Activated CD4-positive, alpha-beta T cell treated with anti-CD3 and anti-CD28 coated beads, Interleukin-2, amount 50 U/mL, for 16 hours (primary cell): ENCODE results near the gene FAM234A.
A peak's percentile ranks its signal among the peaks of the same experiment; 100 is the strongest.
"Not testable (repeated sequence)": the region's sequence is repeated elsewhere in the genome, so short reads cannot be mapped to it uniquely, and the experiment has no call there.

Source experiments
- DNase-seq: peaks from one replicate; pipeline ENCODE4 v3.0.0-alpha.2; 2020

Gene FAM234A

DNA sequence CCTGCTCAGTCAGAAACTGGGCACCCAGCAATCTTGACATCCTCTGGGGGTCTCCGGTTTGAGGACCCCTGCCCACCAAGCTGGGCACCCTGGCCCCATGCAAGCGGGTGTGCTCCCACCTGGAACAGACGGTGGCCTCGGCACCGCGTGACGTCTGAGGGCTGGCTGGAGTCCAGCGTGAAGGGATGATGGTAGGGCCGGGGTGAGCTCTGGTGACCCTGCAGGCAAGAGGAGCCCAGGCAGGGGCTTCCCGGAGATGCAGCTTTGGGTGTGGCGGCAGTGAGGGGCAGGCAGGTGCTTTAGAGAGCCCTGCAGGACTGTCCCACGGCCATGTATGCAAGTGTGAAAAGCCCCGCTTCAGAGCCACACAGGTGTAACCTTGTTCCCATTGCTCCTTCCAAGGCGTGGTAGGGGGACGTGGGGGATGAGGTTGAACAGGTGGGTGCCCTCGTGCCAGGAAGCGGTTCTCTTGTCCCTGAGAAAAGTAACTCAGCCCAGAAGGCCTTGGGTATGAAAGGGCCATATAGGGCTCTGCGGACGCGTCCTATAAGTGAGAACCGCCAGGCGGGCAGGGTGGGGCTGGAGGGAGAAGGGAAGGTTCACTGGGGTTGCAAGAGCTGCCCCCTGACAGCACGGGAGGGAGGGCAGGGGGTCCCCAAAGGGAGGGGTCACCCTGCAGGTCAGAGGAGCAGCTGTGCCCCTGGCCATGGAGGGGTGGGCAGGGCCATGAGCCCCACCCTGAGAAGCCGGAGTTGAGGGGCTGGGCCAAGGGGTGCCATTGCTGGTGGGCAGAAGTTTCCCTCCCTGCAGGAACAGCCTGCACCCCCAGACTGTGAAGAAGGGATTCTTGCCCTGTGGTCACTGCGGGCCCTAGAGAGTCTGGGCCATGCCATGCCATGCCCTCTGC lies 31.9 kb downstream of the FAM234A start:
- DNase-seq, result no peak

DNA sequence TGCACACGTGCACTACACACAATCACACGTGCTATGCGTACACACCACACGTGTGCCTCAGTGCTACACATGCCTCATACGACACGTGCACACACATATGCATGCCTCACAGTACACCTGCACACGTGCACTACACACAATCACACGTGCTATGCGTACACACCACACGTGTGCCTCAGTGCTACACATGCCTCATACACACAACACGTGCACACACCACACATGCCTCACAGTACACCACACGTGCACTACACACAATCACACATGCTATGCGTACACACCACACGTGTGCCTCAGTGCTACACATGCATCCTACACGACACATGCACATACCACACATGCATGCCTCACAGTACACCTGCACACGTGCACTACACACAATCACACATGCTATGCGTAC lies 32.9 kb downstream of the FAM234A start:
- DNase-seq, result not testable (repeated sequence)

DNA sequence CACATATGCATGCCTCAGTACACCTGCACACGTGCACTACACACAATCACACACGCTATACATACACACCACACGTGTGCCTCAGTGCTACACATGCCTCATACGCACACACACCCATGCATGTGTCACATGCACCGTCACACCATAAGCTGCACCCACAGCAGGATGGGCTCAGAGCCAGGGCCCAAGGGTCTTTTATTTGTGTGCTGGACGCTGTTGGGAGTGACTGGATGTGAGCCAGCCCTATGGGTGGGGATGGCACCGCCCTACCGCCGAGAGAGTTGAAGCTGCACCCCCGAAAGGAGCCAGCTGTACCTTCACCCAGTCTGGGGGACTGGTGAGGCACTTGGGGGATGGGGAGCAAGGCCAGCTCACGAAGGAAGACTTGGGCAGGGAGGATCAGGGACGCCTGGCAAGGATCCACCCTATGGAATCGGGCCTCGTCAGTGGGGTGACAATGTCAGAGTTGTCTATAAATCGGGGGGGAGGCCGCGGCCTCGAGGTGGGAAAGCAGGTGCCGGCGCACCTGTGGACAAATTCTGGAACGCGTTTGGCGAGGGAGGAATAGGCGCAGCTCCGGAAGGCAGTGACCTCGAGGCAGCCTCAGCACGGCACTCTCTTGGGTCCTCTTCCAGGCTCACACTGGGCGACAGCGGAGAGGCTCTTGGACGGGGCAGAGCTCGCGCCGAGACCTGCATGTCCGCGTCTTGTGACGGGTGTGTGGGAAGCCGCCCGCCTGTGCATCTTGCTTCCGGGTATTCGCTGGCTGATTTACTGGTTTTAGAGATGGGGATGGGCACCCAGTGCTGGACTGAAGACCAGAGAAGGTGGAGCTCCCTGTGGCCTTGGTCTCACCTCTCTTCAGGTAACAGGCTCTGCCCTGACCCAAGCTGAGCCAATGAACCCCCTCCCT lies 33.8 kb downstream of the FAM234A start:
- no peak for DNase-seq

DNA sequence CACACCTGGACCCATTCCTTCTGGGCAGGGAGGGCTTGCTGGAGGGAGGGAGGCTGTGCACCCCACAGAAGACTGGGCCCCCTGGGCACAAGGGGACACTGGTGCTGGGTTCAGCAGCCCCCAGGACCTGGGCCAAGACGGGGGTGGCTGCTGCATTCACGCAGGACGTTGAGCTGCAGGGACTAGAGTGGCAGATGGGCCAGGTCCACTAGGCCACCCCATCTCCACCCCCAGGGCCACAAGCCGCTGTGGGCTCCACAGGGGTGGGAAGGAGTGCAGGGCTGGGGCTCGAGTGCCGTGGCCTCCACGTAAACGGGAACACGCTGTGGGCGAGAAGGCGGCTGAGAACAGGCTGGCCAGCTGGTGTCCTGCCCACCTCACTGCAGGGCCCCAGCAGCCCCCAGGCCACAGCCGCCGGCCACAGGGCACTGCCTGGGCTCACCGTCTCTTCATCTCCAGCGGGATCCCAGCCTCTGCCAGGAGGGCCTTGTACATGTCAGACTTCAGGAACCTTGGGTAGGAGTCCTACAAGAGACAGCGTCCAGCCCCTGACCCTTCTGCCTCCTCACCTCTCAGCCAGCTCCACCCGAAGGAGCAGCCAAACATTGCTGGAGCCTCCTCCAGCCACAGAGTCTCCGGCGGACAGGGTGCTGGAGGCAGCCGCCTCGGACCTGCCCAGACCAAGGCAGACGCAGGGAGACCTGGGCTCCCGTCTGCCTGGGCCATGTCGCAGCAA lies 34.6 kb downstream of the FAM234A start:
- DNase-seq, result no peak

DNA sequence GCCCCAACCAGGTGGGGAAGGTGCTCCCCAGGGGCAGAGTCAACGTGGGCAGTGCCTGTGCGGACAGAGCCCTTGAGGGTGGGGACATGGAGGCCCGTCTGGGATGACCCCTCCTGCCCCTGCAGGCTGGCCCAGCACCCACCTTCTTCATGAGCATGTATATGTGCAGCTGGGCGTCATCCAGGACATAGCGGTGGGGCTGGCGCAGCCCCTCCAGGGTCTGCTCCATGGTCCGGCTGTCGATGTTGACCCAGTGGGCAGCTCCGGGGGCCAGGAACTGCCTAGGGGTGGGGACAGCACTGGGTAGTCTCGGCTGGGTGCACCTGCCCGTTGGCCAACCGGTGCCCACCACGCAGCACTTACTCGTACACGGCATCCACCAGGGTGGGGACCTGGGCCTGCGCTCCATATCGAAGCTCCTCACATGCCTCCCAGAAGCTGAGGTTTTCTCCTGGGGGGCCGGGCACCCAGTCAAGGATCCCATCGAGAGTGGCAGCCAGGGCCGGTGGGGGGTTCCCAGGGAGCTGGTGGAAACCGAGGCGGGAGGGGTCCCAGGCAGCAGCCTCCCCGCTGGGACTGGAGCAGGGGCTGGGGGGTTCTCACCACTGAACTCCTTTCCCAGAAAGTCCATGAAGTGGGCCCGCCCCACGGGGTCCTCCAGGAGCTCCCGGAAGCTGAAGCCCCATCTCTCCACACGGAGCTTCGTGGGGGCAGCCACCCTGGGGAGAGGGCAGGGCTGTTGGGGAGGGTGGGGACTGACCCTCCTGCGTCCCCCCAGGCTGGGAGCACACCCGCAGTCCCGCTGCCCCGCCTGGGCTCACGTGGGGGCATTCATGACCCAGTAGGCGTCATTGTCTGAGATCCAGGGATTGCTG lies 36.0 kb downstream of the FAM234A start:
- DNase-seq, result no peak

DNA sequence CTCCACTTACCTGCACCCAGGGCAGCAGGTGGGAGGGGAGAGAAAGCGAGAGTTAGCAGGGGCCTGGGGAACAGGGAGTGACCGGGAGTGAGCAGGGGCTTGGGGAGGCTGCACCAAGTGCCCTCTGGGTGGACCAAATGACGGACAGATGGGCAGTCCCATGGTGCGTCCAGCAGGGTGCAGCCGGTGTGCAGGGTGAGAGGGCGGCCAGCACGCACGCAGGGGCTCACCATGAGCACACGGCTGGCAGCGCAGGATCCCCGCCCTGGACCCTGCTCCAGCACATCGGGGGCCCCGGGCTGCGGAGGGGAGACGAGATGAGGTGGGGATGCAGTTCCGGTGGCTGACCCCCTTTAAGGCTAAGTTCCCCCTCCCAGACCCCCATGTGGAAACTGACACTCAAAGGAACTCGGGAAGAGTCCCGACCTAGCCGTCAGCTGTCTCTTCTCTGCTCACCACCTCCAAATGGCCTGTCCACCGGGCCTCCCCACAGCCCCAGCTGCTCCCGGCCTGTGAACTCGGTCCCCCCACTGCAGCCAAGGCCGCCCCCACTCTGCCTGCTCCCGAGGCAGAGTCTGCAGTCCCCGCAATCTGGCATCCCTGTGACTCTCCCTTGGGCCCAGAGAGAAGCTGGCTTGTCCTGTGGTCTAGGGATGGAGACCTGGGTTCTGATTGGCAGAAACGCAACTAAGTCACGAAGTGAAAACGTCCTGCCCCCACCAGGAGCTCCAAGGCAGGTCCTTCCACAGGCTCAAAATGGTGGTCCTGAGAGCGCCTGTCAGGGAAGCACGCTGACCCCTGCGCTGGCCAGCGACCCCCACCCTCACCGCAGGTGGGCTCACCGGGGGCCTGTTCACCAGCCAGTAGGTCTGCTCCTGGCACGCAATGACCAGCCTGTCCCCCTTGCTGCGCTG lies 38.3 kb downstream of the FAM234A start:
- DNase-seq, result no peak

DNA sequence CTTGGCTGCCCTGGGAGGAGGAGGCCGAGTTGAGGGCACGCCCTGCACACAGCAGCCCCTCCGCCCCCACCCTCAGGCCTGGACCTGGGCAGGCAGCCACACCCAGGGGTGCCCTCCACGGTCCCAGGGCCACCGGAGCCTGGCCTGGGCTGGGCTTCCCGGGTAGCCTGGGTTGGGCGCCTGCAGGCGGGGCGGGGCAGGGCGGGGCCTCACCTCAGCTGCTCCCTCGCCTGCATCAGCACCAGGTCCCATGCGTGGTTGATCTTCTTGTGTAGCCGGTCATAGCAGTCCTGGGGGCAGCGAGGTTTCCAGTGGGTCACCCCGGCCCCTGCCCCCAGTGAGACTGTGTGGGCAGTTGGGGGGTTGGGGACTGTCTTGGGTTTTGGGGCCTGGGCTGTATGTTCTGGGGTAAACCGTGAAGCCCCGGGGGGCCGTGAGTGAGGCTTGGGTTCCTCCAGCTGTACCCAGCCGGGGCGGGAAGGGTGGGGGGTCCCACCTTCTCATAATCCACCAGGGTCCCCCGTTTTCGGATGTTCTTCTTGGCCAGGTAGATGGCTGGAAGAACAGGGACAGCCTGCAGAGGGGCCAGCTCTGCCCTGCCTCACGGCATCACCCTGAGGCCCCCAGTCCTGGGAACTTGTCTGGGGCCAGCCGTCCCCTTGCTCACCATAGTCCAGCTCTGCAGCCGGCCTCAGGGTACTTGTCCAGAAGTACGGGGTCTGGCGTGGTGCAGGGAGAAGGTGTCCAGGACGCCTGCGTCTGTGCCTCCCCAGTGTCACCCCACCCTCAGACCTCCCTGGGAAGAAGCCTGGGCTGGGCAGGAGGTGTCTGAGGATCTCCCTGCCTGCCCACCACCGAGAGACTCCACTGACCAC lies 39.2 kb downstream of the FAM234A start:
- DNase-seq, result no peak

DNA sequence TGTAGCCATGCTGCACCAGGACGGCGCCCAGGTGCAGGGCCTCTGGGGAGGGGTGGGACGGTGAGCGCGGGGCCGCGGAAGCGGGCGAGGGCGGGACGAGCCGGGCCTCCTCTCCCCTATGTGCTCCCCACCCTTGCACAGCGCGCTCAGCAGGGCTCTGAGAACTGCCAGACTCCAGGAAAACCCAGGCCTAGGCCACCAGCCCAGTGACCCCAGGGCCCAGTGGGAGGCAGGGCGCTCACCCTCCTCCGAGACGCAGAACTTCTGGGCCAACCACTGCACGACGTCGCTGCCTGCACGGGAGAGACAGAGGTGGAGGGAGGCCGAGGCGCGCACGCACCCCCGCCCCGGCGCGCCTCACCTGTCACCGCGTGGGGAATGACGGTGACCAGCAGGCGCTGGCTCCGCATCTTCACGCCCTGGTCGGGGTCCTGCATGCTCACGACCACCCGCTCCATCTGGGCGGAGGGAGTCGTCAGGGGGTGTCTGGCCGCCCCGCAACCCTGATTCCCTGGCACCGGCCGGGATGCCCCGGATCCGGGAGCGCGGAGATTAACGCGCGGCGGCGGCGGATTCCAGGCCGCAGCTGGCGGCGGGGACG lies 40.5 kb downstream of the FAM234A start:
- DNase-seq, result peak; percentile 9

DNA sequence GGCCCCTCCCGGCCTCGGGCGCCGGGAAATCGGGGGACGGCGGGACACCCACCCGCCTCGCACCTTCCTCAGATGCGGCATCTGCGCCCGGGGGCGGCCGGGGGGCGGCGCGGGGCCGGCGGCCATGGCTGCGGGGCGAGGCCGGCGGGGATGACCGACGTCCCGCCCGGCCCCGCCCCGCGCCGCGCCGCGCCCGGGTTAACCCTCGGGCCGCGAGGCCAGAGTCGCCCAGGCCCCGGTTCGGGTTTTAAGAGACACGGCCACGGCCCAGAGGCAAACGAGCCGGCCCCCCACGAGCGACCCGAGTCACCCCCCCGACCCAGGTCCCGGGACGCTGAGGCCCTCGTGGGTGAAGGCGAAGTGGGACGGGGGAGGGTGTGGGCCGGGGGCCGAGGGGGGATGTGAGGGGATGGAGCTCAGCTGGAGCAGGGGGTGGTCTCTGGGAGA lies 41.2 kb downstream of the FAM234A start, which contains the start of gene RGS11:
RGS11 (minus strand) TSS at position 159 of the 447 bp plus-strand sequence; CDS start at position 126, 33 bp downstream.
- DNase-seq, result no peak

DNA sequence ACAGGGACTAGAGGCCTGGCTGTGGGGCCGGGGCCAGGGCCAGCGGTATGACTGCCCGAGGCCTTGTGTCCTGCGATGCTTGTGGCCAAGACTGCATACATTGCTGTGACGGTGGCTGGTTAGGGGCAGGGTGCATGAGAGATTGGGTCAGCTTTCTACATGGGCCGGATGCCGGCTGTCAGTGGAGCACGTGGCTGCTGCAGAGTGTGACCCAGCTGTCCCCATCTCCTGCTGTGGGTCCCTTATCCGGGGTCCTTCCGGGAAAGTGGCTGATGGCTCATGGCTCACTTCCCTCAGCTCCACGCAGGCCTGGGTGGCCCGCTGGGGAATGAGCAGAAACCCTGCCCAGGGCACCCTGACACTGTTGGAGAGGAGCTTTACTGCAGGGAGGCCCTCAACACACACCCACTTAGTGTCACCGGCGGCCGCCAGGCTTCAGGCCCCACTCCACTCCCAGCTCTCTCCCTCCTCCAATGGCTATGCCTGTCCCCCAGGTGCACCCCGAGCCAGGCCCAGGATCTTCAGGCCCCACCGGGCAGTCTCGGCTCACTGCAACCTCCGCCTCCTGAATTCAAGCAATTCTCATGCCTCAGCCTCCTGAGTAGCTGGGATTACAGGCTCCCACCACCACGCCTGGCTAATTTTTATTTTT lies 41.9 kb downstream of the FAM234A start:
- DNase-seq, result no peak

DNA sequence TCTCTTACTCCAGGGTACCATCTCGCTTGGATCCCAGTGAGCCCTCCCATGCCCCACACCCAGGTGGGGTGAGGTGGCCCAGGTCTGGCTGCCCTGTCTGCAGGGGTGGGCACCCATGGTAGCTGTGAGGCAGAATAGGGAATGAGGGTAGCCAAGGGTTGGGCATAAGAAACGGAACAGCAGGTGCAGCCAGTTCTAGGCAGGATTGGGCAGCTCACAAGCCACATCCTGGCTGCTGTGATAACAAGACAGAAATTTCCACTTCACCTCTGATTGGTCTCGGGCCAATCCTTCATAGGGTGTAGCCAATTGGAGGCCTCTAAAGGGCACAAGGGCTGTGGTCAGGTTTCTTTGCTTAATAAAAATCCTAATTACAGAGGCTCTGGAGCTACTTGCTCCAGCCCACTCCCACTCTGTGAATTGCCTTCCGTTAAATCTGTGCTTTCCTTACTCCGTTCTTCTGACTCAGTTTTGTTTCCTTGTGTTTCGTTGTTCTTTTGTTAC lies 44.3 kb downstream of the FAM234A start:
- DNase-seq, result peak; percentile 50

DNA sequence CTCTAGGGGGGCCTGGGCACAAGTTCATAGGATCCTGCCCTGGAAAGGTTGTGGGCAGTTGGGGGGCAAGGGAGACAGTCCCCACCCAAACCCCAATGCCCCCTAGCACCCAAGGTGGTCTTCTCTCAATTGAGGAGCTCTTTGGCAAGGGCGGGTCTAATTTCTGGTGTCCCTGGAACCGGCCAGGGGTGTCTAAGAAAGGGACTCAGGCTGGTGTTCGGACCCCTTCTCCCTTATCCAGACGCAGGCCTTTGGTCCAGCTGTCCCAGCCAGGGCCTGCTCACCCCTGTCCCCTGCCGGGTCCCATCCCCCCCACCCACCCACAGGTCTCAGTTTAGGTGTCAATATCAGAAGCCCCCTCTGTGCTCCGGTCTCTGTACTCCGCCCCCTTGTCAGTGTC lies 44.9 kb downstream of the FAM234A start:
- no peak for DNase-seq

DNA sequence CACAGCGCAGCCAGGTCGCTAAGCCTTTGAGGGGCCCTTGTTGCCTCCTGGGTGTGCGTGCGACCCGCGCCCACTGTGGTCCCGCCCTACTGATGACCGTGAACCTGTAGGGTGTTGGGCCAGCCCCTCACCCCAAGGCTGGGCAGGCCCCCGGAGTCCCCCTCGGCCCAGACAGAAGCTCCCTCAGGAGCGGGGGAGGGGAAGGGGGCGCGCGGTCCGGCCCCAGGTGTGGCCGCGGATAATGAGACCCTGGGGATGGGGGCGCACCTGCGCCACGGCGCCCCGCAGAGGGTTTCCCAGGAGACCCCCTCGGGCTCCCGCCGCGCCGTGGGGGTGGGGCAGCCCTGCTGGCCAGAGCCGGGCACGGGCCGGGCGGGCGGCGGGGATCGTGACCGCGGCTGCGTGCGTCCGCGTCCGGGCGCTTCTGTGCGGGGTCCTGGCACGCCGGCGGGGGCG lies 45.4 kb downstream of the FAM234A start:
- no peak for DNase-seq

DNA sequence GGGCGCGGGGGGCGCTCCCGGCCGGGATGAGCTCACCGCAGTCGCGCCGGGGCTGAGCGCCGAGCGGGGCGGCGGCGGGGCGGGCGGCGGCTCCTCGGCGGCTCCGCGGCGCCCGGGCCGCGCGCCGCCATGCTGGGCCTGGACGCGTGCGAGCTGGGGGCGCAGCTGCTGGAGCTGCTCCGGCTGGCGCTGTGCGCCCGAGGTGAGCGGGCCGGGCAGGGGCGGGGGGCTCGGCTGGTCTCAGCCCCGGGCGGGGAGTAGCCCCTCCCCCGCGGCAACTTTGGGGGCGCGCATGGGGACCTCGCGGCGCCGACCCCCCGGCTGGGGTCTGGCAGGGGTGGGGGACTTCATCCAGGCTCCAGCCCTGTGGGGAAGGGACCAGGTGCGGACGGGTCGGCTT lies 45.9 kb downstream of the FAM234A start, which contains the start of gene ARHGDIG:
ARHGDIG (plus strand) TSS at position 40 of the 400 bp plus-strand sequence; CDS start at position 130, 90 bp downstream.
- DNase-seq, result no peak

DNA sequence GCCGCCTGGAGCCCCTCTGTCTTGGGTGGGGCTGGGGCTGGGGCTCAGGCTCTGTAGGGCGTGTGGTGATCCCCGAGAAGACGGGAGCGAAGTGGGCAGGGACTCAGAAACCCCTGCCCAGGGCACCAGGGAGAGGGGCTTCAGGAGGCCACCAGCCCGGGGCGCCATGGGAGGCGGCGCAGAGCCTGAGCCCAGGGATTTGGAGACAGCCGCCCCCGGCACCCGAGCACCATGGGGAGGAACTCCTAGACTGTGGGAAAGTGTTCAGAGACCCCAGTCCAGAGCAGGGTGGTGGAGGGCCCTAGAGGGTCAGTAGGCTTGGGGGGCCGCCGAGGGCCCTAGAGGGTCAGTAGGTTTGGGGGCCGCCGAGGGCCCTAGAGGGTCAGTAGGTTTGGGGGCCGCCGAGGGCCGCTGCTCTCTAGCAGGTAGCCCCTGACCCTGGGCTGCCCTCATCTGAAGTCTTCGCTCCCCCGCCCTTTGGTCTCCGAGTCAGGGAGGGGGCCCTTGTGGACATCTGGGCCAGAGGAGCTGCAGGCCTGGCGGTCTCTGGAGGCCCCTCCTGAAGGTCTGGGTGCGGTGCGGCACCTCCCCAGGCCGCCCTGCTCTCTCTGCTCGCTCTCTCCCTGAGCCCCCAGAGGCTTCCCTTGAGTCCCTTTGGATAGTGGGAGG lies 46.5 kb downstream of the FAM234A start:
- no peak for DNase-seq

DNA sequence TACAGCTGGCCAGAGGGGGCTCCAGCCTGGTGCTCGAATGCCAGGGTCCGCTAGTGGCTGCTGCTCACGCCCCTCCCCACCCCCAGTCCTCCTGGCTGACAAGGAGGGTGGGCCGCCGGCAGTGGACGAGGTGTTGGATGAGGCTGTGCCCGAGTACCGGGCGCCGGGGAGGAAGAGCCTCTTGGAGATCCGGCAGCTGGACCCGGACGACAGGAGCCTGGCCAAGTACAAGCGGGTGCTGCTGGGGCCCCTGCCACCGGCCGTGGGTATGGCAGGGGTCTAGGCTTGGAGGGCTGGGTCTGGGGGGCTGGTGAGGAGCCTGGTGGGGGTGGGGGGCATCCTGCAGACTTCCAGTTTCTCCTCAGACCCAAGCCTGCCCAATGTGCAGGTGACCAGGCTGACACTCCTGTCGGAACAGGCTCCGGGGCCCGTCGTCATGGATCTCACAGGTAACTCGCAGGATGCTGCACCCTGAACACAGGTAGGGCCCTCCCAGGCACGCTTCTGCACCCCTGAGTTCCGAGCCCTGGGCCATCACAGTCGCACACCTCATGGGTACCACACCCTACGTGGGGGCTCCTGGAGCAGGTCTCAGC lies 47.1 kb downstream of the FAM234A start:
- no peak for DNase-seq

DNA sequence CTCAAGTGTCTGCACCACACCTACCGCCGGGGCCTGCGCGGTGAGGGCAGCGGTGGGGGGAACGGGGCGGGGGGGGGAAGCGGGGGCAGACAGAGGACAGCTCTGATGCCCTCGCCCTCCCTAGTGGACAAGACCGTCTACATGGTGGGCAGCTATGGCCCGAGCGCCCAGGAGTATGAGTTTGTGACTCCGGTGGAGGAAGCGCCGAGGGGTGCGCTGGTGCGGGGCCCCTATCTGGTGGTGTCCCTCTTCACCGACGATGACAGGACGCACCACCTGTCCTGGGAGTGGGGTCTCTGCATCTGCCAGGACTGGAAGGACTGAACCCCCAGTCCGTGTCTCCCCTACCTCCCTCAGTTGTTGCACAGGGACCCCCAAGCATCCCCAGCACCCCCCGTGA lies 47.9 kb downstream of the FAM234A start:
- no peak for DNase-seq
